IPS DF 4.7 (cell line): ENCODE data around the gene BCO2.

Experiments used
- DNase-seq: peaks from one replicate; pipeline ENCODE4 v3.0.0-alpha.2; 2013; ENCODE audit warnings: low spot score; ENCODE audit errors: extremely low read depth

The BCO2 gene

DNA sequence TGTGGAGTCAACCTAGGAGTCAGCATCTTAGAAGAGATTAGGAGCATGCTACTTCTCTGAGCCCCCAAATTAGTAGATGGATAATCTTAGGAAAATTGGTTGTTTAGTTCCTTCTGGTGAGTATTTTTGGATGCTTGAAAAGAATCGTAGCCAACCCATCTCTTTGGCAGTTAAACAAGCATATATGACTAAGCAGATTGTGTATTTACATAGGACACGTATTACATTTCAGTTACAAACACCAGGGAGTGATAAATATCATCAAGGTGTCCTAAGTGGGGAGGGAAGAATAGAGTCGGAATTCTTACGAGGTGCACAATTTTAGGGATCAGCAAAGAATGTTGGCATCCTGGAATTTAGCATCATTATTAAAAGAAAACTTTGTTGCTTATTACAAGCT is 71.9 kb downstream of the BCO2 start:
- DNase-seq, result no peak

DNA sequence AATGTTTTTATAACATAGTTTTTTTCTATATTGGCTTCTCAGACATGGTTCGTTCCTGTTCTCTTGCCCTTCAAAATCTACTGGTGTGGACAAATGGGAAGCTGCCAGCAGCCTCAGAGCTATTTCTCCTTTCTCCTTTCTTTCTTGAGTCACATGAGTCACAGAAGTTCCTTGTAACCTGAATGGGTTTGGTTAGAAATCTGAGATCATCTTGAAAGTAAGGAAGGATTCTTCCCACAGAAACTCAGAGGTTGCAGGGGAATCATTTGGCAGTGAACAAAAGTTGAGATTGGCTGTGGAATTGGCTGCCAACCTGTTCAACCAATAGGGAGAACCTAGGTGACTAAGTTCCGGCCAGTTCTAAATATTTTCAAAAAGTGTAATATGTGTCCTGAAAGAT is 72.9 kb downstream of the BCO2 start:
- no peak for DNase-seq

DNA sequence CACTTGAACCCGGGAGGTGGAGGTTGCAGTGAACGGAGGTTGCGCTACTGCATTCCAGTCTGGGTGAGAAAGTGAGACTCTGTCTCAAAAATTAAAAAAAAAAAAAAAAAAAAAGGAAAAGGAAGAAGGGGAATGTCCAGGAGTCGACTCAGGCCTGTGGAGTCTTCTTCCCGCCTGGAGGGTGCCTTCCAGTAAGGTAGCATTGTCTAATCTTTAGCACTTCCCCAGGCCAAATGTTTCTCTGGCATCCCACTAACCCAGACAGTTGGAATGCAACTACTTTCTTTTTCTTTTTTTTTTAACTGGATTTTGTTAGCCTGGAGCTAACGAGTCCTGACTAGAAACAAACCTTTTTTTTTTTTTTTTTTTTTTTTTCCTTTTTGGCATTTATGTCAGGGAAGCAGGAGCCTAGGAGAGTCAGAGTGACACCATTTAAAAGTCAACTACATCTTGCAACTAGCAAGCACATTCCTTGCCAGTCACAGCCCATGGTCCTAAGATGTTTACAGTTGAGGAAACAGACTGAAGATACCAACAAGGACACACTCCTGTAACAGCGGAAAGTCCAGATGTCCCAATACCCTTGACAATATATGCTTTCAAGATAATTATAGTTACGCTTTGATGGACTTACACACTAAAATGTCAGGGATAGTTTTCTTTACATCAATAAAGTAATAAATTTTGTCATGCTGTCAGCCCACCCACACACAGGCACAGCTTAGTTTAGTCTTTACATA is 74.7 kb downstream of the BCO2 start:
- DNase-seq, result no peak

DNA sequence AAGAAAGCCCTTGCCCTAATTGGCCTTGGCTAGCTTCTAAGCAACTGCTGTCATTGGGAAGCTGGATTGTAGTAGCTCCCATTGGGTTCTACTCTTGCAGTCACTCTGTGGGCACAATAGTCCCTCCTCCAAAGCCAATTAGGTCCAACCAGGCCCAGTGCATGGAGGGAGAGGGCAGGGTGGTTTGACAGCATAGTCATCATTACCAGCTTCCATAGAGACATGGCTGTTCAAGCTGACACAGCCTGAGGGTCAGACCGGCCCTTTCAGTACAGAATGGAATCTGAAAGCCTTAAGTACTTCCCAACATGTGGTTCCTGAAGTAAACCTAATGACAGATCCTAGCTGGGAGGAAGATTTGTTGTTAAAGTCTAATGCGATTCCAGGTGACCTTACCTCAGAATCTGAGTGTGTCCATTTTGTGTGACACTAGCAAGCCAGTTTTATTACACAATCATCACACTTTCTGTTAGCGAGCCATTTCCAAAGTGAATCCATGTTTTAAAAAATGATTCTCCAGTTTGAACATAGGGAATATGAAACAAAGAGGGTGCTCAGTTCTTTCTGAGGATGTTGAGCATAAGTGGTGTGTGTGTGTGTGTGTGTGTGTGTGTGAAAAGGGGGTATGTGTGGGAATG is 78.4 kb downstream of the BCO2 start:
- DNase-seq, result no peak

DNA sequence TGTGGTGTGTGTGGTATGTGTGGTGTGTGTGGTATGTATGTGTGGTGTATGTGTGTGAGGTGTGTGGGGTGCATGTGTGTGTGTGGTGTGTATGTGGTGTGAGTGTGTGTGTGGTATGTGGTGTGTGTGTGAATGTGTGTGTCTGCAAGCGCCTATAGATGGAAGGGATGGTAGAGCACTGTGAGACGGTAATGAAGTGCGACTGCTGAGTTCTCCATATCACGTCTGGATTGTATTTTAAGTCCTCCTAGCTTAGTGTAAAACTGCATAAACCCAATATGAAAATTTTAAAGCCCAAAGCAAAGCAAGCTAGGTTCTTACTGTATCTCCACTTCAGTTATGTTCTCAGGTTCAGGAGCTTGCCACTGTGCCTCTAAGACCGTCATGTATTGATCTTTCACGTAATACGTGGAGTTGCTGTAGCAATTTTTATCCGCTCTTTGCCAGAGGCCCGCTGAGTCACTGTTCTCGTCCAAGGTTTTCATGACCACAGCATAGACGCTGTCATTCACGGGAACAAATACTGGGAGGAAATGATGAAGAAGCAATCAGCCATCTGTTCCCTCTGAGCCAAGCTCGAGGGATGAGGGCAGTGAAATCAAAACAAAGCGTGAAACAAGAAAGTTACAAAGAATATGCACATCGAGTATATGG is 79.9 kb downstream of the BCO2 start:
- no peak for DNase-seq

DNA sequence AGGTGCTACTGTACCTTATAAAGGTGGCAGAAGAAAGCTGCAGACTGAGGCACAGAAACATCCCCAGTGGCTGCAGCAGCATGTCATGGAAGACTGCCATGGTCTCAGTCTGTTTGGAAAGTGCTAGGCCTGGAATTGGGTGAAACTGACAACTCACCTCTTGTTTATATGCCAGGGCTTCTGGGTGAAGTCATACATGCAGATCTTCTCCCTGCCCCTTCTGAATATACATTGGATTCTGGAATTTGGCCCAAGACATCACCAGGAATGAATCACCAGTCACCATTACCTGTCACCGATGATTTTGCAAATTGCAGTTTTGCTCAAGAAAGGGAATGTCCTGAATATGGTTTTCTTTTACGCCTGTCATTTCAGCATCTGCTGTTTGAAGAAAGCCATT is 85.2 kb downstream of the BCO2 start, which contains the start of gene PLET1:
PLET1 (minus strand) TSS at position 371 of the 400 bp plus-strand sequence; CDS start at position 100, 271 bp downstream.
- no peak for DNase-seq

DNA sequence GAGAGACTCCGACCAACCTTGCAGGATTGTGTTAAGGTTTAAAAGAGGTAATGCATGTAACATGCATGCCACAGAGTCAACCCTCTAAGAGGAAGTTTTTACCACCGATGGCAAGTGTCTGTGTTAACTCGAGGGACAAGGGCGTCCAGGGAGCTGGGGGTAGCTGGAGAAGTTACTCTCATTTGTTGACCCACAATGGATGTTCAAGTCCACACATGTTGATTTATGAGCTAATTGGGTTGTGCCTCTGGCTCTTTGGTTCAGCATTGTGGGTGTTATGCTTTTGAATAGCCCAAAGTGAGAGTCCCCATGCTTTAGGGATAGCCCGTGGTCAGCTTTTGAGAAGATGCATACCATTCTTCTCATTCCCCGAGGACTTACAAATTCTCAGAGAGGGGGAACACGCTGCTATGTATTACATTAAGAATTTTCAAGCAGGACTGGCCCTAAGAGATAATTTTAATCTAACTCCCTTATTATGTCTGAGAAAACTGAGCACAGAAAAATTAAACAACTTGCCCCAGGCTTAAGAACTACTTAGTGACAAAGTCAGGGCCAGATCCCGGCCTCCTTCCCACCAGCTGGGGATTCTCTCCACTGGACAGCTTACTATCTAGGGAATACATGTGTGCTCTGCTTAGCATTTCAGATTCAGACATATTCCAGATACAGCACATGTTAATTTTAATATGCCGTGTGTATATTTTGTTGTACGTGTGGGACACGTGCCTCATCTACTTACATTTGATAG is 90.5 kb downstream of the BCO2 start:
- no peak for DNase-seq

DNA sequence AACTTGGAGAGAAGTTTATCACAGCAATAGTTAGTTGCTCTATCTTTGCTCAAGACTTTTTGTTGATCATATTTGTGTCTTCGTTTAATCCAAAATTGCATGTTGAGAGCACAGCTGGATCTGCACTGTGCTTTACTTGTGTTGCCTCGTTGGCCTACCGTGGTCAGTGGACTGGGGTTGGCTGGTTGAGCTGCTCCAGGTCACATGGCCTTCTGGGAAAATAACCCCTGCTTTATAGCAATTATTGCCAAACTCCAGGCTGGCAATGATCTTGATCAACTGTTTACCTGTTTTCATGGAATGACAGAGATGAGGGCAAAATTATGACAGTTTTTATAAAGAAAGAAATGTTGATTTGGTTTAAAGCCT is 91.1 kb downstream of the BCO2 start:
- DNase-seq, result no peak

DNA sequence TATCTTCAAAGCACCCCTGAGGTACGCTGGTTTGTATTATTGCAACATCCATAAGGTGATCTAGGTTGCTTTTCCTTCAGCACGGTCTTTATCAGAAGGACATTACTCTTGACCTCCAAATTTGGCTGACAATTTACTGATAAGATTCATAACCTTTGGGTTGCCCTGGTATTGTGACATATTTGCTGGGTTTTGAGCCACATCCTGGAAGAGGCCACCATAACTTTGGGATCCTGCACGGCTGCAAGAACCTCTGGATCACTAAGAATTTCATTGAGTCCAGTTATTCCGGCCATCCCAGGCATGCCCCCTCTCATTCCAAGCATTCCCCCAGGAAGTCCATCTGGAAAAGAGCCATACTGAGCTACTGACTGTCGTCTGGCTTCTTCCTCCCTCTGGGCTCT is 91.9 kb downstream of the BCO2 start:
- no peak for DNase-seq

DNA sequence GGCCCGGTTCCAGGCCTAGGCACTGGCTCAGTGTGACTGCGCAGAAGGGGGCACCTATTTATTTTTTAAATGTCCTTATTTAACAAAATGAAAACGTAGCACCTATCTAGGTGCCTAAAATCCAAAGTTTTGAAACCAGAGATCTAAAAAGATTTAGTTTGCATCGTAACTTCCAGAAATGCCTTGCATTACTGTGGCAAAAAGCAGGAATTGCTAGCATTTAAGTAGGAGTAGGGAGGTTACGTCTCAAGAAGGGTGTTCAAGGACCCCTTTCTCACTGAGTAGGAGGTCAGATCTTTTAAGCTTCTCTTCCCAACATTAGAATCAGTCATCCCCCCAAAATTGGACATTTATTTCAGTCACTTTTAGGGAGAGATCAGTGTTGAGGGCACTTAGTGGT is 93.1 kb downstream of the BCO2 start:
- DNase-seq, result no peak
